DOHH2 (cell line): ENCODE measurements around the gene HPSE2.

Experiments used
- H3F3A ChIP-seq: fragments of 200-600 bp; sonication (generic), shearing (Covaris generic); 2 replicates; pipeline ENCODE4 v1.6.0; 2016; ENCODE audit warnings: antibody characterized with exemption, mild to moderate bottlenecking; ENCODE audit not compliant: control insufficient read depth, insufficient read depth
- H3K27ac ChIP-seq: fragments of 200-600 bp; sonication (generic); 2 replicates; pipeline ENCODE4 v1.5.1; 2014; ENCODE audit warnings: low read depth, mild to moderate bottlenecking, low read length, moderate library complexity
- H3K27me3 ChIP-seq: fragments of 200-600 bp; sonication (generic); 2 replicates; pipeline ENCODE4 v1.6.1; 2014; ENCODE audit warnings: mild to moderate bottlenecking, low read length, mixed read lengths; ENCODE audit not compliant: control insufficient read depth
- H3K36me3 ChIP-seq: fragments of 200-600 bp; sonication (generic); 2 replicates; pipeline ENCODE4 v1.6.1; 2014; ENCODE audit warnings: mild to moderate bottlenecking, low read length, moderate library complexity, mixed read lengths; ENCODE audit not compliant: control insufficient read depth
- H3K4me1 ChIP-seq: fragments of 200-600 bp; sonication (generic); 2 replicates; pipeline ENCODE4 v1.6.1; 2014; ENCODE audit warnings: mild to moderate bottlenecking, low read length, mixed read lengths; ENCODE audit not compliant: control insufficient read depth
- H3K4me2 ChIP-seq: fragments of 200-600 bp; sonication (generic); 2 replicates; pipeline ENCODE4 v1.6.0; 2014; ENCODE audit warnings: mild to moderate bottlenecking, low read length, moderate library complexity
- H3K4me3 ChIP-seq: fragments of 200-600 bp; sonication (generic); 2 replicates; pipeline ENCODE4 v1.5.1; 2014; ENCODE audit warnings: mild to moderate bottlenecking, low read length, mixed read lengths
- H3K79me2 ChIP-seq: fragments of 200-600 bp; sonication (generic); 2 replicates; pipeline ENCODE4 v1.6.1; 2014; ENCODE audit warnings: mild to moderate bottlenecking, low read length, mixed read lengths; ENCODE audit not compliant: control insufficient read depth
- H3K9me2 ChIP-seq: fragments of 200-600 bp; sonication (generic); replicated peaks from 2 replicates; pipeline ENCODE4 v1.6.1; 2014; ENCODE audit warnings: mild to moderate bottlenecking, low read length, mixed read lengths; ENCODE audit not compliant: control insufficient read depth
- H3K9me3 ChIP-seq: fragments of 200-600 bp; sonication (generic); 2 replicates; pipeline ENCODE4 v1.6.1; 2014; ENCODE audit warnings: antibody characterized with exemption, low read length, mixed read lengths; ENCODE audit not compliant: control insufficient read depth, insufficient read depth
- H4K20me1 ChIP-seq: fragments of 200-600 bp; sonication (generic); 2 replicates; pipeline ENCODE4 v1.6.0; 2014; ENCODE audit warnings: low read depth, mild to moderate bottlenecking, antibody characterized with exemption, low read length, moderate library complexity; ENCODE audit not compliant: control insufficient read depth, insufficient read depth
- CTCF ChIP-seq: fragments of 200-600 bp; sonication (generic); IDR thresholded peaks from one replicate; pipeline ENCODE4 v1.5.1; 2014; ENCODE audit warnings: antibody characterized with exemption, mild to moderate bottlenecking, low read depth, low read length; ENCODE audit not compliant: poor library complexity, severe bottlenecking
- EZH2phosphoT487 ChIP-seq: fragments of 200-600 bp; sonication (generic); IDR thresholded peaks from 2 replicates; pipeline ENCODE4 v1.6.1; 2017; ENCODE audit warnings: borderline replicate concordance, mild to moderate bottlenecking, antibody characterized with exemption, low read length, moderate library complexity, mixed read lengths

Gene HPSE2

GRCh38 chr10:98617906-98618520 is 617.6 kb downstream of the HPSE2 start:
- Histone ChIP-seq H3K4me1 (no peaks in the 10 kb centered on the region), H3K27me3 (peaks cover 11% of the 10 kb centered on the region), H4K20me1 (no peaks in the 10 kb centered on the region), H3F3A (no peaks in the 10 kb centered on the region), H3K79me2 (no peaks in the 10 kb centered on the region), H3K4me3 (no peak overlapping the region), H3K9me2 (no peaks in the 10 kb centered on the region), H3K36me3 (no peaks in the 10 kb centered on the region), H3K9me3 (no peaks in the 10 kb centered on the region), H3K27ac (no peak overlapping the region), H3K4me2 (no peak overlapping the region)
- TF ChIP-seq EZH2phosphoT487 (no peak), CTCF (no peak)

- no peaks in the 10 kb centered on the region for H4K20me1 ChIP-seq
- no peak overlapping the region for H3K4me2 ChIP-seq
- no peak overlapping the region for H3K27ac ChIP-seq
- H3F3A ChIP-seq = no peaks in the 10 kb centered on the region
- no peaks in the 10 kb centered on the region for H3K79me2 ChIP-seq
- H3K27me3 ChIP-seq = peaks cover 12% of the 10 kb centered on the region; the same call in 1 of the 2 replicates
- H3K9me3 ChIP-seq = no peaks in the 10 kb centered on the region
- TF ChIP-seq EZH2phosphoT487 (no peak), CTCF (no peak)
- H3K4me3 ChIP-seq = no peak overlapping the region
- no peaks in the 10 kb centered on the region for H3K36me3 ChIP-seq
- H3K4me1 ChIP-seq = no peaks in the 10 kb centered on the region
- H3K9me2 ChIP-seq = no peaks in the 10 kb centered on the region
Observed at GRCh38 chr10:98613446-98613845, 622.2 kb downstream of the HPSE2 start.

GRCh38 chr10:98611436-98611835 is 624.2 kb downstream of the HPSE2 start:
- TF ChIP-seq CTCF = no peak
- no peak overlapping the region for H3K4me3 ChIP-seq
- no peaks in the 10 kb centered on the region for H4K20me1 ChIP-seq
- no peaks in the 10 kb centered on the region for H3K79me2 ChIP-seq
- peaks cover 17% of the 10 kb centered on the region for H3K27me3 ChIP-seq
- H3K9me3 ChIP-seq = no peaks in the 10 kb centered on the region
- no peak overlapping the region for H3K27ac ChIP-seq
- no peaks in the 10 kb centered on the region for H3F3A ChIP-seq
- no peak overlapping the region for H3K4me2 ChIP-seq
- no peaks in the 10 kb centered on the region for H3K9me2 ChIP-seq
- no peaks in the 10 kb centered on the region for H3K4me1 ChIP-seq
- H3K36me3 ChIP-seq = no peaks in the 10 kb centered on the region

GRCh38 chr10:98610836-98611235 is 624.8 kb downstream of the HPSE2 start:
- Histone ChIP-seq H3K27me3 (peaks cover 19% of the 10 kb centered on the region), H3K4me2 (no peak overlapping the region), H3K9me2 (no peaks in the 10 kb centered on the region), H3K36me3 (no peaks in the 10 kb centered on the region), H4K20me1 (no peaks in the 10 kb centered on the region), H3K27ac (no peak overlapping the region), H3K4me3 (no peak overlapping the region), H3F3A (no peaks in the 10 kb centered on the region), H3K79me2 (no peaks in the 10 kb centered on the region), H3K4me1 (no peaks in the 10 kb centered on the region), H3K9me3 (no peaks in the 10 kb centered on the region)
- TF ChIP-seq EZH2phosphoT487 (no peak), CTCF (no peak)
